Hematopoietic multipotent progenitor cell treated with erythropoietin and hydrocortisone succinate and interleukin-3 and kit ligand, for 8 days (in vitro differentiated cells): ENCODE measurements around the gene TNFRSF17.

Source experiments
- DNase-seq: peaks from one replicate; pipeline ENCODE4 v3.0.0-alpha.2; 2015

The TNFRSF17 gene

GRCh38 chr16:12009462-12009861 is 44.5 kb downstream of the TNFRSF17 start:
- DNase-seq: no peak

- DNase-seq: no peak
Observed at GRCh38 chr16:12009922-12010321, 44.9 kb downstream of the TNFRSF17 start.

GRCh38 chr16:12010388-12011251 is 45.6 kb downstream of the TNFRSF17 start:
- DNase-seq: no peak

GRCh38 chr16:12011565-12011964 is 46.6 kb downstream of the TNFRSF17 start:
- DNase-seq: peak; percentile 78

GRCh38 chr16:12016291-12016947 is 51.4 kb downstream of the TNFRSF17 start:
- DNase-seq: no peak

GRCh38 chr16:12017558-12017957 is 52.5 kb downstream of the TNFRSF17 start:
- no peak for DNase-seq
